ENCODE results near the gene RFFL. TPM values are rescaled to one million over a fixed set of nuclear protein-coding genes. Genes with fewer than 3 reads are reported as not detected.
A peak's percentile ranks its signal among the peaks of the same experiment; 100 is the strongest.

The RFFL gene
- polyA plus RNA-seq, 2 of the 4 experiments (the other 2 are of a cell fraction), result 22.7 to 35.5 TPM

DNA sequence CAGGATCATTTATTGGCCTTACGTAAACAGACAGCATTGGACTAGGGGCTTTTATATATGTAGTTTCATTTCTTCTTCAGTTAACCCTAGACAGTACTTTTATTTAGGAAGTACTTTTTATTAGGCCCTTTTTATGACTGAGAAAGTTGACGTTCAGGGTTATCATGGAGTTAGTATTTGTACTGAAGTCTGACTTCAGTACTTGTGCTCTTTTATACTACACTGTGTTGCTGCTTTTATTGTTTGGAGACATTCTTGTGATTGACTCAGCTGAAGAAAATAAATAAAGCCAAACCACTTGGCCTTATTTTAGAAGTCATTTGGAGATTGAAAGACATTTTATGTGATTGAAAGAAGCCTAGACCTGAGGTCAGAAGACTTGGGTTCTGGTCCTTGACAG is 76.3 kb downstream of the RFFL start:
- no peak for ATAC-seq
- Histone ChIP-seq H3K4me2 (no peak overlapping the region), H3K4me1 (peaks cover under 1% of the 10 kb centered on the region; the same call in 1 of the 3 replicates), H3K27ac (no peak overlapping the region), H3K4me3 (no peak overlapping the region), H3K9me3 (no peaks in the 10 kb centered on the region)
- DNase-seq (ENCODE audit: low read depth in 1 of 2, low spot score in 1 of 2), result no peak
- 89% methylated on average over 2 of the region's 2 CpGs for WGBS (ENCODE audit: missing lambda C conversion rate)
- TF ChIP-seq, protein P1, sequence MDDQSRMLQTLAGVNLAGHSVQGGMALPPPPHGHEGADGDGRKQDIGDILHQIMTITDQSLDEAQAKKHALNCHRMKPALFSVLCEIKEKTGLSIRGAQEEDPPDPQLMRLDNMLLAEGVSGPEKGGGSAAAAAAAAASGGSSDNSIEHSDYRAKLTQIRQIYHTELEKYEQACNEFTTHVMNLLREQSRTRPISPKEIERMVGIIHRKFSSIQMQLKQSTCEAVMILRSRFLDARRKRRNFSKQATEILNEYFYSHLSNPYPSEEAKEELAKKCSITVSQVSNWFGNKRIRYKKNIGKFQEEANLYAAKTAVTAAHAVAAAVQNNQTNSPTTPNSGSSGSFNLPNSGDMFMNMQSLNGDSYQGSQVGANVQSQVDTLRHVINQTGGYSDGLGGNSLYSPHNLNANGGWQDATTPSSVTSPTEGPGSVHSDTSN (IDR thresholded peaks at IDR 0.05), result no peak
- TF ChIP-seq RFX5 (IDR thresholded peaks at IDR 0.05) (no peak), EHMT2 (IDR thresholded peaks at IDR 0.05; ENCODE audit: low read depth) (no peak), HOXB5 (CRISPR knock-in tag; IDR thresholded peaks at IDR 0.05) (no peak), ZC3H11A (IDR thresholded peaks at IDR 0.05) (no peak), RNF2 (IDR thresholded peaks at IDR 0.05; ENCODE audit: borderline replicate concordance, low read depth) (no peak), ESRRA (IDR thresholded peaks at IDR 0.05; ENCODE audit: borderline replicate concordance, low read length) (no peak), HOXA7 (CRISPR knock-in tag; IDR thresholded peaks at IDR 0.05) (no peak), JUN (IDR thresholded peaks at IDR 0.05) (no peak), FOXS1 (CRISPR knock-in tag; IDR thresholded peaks at IDR 0.05) (no peak)
- TF ChIP-seq, protein P2, sequence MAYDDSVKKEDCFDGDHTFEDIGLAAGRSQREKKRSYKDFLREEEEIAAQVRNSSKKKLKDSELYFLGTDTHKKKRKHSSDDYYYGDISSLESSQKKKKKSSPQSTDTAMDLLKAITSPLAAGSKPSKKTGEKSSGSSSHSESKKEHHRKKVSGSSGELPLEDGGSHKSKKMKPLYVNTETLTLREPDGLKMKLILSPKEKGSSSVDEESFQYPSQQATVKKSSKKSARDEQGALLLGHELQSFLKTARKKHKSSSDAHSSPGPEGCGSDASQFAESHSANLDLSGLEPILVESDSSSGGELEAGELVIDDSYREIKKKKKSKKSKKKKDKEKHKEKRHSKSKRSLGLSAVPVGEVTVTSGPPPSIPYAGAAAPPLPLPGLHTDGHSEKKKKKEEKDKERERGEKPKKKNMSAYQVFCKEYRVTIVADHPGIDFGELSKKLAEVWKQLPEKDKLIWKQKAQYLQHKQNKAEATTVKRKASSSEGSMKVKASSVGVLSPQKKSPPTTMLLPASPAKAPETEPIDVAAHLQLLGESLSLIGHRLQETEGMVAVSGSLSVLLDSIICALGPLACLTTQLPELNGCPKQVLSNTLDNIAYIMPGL (CRISPR knock-in tag; IDR thresholded peaks at IDR 0.05; ENCODE audit: borderline replicate concordance), result no peak
- TF ChIP-seq, protein P3, sequence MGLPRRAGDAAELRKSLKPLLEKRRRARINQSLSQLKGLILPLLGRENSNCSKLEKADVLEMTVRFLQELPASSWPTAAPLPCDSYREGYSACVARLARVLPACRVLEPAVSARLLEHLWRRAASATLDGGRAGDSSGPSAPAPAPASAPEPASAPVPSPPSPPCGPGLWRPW (IDR thresholded peaks at IDR 0.05), result no peak
- ChIA-PET CTCF (interaction anchor here (3.7 to 7.5 kb wide), 3 partner anchors 11 to 132 kb away, joined by 16 to 51 read pairs (median 43); partner anchors contain the start of gene RAD51D), POLR2A (no interaction called here)
- no peak for FAIRE-seq

DNA sequence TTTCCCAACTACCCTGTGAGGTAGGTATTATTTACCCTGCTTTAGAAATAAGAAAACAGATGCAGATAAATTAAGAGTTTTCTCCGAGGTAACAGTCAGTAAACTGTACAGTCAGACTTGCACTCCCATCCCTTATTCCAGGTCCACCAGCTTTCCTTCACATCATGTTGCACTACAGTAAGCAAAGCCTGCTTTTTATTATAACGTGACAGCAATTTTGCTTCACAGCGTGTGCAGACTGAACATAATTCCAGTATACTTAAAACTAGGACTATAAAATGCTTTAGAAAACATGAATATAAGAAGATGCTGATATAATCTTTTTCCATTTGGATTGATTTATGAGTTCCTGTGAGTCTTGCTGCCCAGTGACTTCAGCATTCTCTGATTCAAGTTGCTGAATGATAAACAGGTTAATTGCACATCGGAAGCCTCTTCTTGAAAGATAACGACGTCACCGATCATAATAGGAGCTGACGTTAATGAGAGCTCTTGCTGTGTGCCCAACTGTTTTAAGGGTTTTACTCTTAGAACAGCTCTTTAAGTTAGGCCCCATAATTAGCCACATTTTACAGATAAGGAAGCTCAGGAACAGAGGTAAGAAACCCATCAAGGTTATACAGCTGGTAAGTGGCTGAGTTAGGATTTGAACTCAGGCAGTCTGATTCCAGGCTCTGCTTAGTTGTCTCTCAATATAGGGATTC is 81.8 kb downstream of the RFFL start:
- H3K4me1 ChIP-seq, result peaks cover 14% of the 10 kb centered on the region
- H3K4me3 ChIP-seq, result peak overlapping the region; percentile 78
- FAIRE-seq (no peak), ATAC-seq (no peak), DNase-seq (ENCODE audit: low read depth in 1 of 2, low spot score in 1 of 2) (no peak)
- no peak for TF ChIP-seq SMC3 (IDR thresholded peaks at IDR 0.05)
- TF ChIP-seq, protein P4, sequence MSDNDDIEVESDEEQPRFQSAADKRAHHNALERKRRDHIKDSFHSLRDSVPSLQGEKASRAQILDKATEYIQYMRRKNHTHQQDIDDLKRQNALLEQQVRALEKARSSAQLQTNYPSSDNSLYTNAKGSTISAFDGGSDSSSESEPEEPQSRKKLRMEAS (IDR thresholded peaks at IDR 0.05), result no peak
- no peak for TF ChIP-seq JUN (IDR thresholded peaks at IDR 0.05)
- TF ChIP-seq, protein P1 (IDR thresholded peaks at IDR 0.05), result no peak
- TF ChIP-seq TP53 (CRISPR knock-in tag; IDR thresholded peaks at IDR 0.05), result no peak
- TF ChIP-seq ZNF302 (CRISPR knock-in tag; IDR thresholded peaks at IDR 0.05), result no peak
- TF ChIP-seq RCOR1 (IDR thresholded peaks at IDR 0.05; ENCODE audit: low read depth, low read length), result no peak
- TF ChIP-seq MYC (IDR thresholded peaks at IDR 0.05; ENCODE audit: borderline replicate concordance, low read length), result no peak
- no peak for TF ChIP-seq HOXB13 (CRISPR knock-in tag; IDR thresholded peaks at IDR 0.05; ENCODE audit: low read depth)
- POLR2A ChIA-PET, result interaction anchor here (0.7 to 3.3 kb wide), 12 partner anchors 8 to 562 kb away, joined by 3 to 20 read pairs (median 5); partner anchors contain the start of genes CCT6B, RFFL, UNC45B and ZNF830
- no peaks in the 10 kb centered on the region for H3K9me3 ChIP-seq
- H3K27ac ChIP-seq, result peak overlapping the region; percentile 94 to 97
- CTCF ChIA-PET, result interaction anchor here (1.1 to 7.5 kb wide), 19 partner anchors 10 to 541 kb away, joined by 3 to 43 read pairs (median 4); partner anchors contain the start of genes RAD51D and RFFL
- 66% methylated on average over 8 of the region's 8 CpGs for WGBS (ENCODE audit: missing lambda C conversion rate)
- peak overlapping the region; percentile 80 for H3K4me2 ChIP-seq
